ENCODE measurements around the gene ADAMTSL2.

GRCh38 chr9:133536080-133536479, 1.6 kb downstream of the ADAMTSL2 start:
- TF ChIP-seq, protein P1, sequence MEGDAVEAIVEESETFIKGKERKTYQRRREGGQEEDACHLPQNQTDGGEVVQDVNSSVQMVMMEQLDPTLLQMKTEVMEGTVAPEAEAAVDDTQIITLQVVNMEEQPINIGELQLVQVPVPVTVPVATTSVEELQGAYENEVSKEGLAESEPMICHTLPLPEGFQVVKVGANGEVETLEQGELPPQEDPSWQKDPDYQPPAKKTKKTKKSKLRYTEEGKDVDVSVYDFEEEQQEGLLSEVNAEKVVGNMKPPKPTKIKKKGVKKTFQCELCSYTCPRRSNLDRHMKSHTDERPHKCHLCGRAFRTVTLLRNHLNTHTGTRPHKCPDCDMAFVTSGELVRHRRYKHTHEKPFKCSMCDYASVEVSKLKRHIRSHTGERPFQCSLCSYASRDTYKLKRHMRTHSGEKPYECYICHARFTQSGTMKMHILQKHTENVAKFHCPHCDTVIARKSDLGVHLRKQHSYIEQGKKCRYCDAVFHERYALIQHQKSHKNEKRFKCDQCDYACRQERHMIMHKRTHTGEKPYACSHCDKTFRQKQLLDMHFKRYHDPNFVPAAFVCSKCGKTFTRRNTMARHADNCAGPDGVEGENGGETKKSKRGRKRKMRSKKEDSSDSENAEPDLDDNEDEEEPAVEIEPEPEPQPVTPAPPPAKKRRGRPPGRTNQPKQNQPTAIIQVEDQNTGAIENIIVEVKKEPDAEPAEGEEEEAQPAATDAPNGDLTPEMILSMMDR (IDR thresholded peaks at IDR 0.05) = no peak
- TF ChIP-seq POLR2A (IDR thresholded peaks at IDR 0.05) (no peak), EP300 (IDR thresholded peaks at IDR 0.05) (no peak), POLR2AphosphoS5 (IDR thresholded peaks at IDR 0.05) (no peak)
